ENCODE measurements around the gene CPNE5.

GRCh38 chr6:36753671-36754405, 85.4 kb downstream of the CPNE5 start:
- TF ChIP-seq CTCF (conservative IDR thresholded peaks at IDR 0.05; ENCODE audit: low read depth, low read length) (no peak), EZH2 (IDR thresholded peaks at IDR 0.05; ENCODE audit: low read length, unreplicated experiment) (no peak), EZH2phosphoT487 (IDR thresholded peaks at IDR 0.05; ENCODE audit: borderline replicate concordance, low read length) (no peak)
